Caco-2 (cell line): ENCODE measurements around the gene SP6. TPM values are rescaled to one million over a fixed set of nuclear protein-coding genes. Genes with fewer than 3 reads are reported as not detected.

ENCODE experiments used
- BruUV-seq: library from RNA; stranded (reverse); fragments of 400-500 nt; replicated peaks from 2 replicates; lab custom pipeline; 2021; lab: Mats Ljungman, UMichigan
- CTCF ChIA-PET: fragments of 300-600 bp; sonication (Branson Sonifier 250); formaldehyde crosslinking; loops from one replicate; lab custom pipeline; 2022; ENCODE audit warnings: antibody characterized with exemption; lab: Charles Lee
- POLR2A ChIA-PET: fragments of 300-600 bp; sonication (Branson Sonifier 250); formaldehyde crosslinking; loops from one replicate; lab custom pipeline; 2022; ENCODE audit warnings: antibody characterized with exemption; lab: Charles Lee
- DNase-seq, 2 experiments: peaks; one replicate each; pipeline versions ENCODE4 v3.0.0 to v3.0.0-alpha.2; 2020 to 2022
- H3K27me3 ChIP-seq: replicated peaks from 2 replicates; pipeline ENCODE4 v1.6.0; 2011; ENCODE audit warnings: low read length; ENCODE audit not compliant: control insufficient read depth, insufficient read depth
- H3K36me3 ChIP-seq: 2 replicates; pipeline ENCODE4 v1.5.1; 2011; ENCODE audit warnings: low read length; ENCODE audit not compliant: control insufficient read depth, insufficient read depth
- H3K4me1 ChIP-seq: fragments of 250-450 bp; sonication (Bioruptor Pico); 2 replicates; pipeline ENCODE4 v1.5.1; 2020; ENCODE audit warnings: mild to moderate bottlenecking
- H3K4me3 ChIP-seq: 2 replicates; pipeline ENCODE4 v1.5.1; 2011; ENCODE audit warnings: low read depth, mild to moderate bottlenecking, control low read depth, low read length
- H3K9me3 ChIP-seq: fragments of 250-450 bp; sonication (Bioruptor Pico); 2 replicates; pipeline ENCODE4 v1.5.1; 2020; ENCODE audit warnings: mild to moderate bottlenecking, moderate library complexity
- H3K27ac Mint-ChIP-seq: one replicate; pipeline ENCODE4 v1.8.0; 2022; ENCODE audit warnings: mixed read lengths; ENCODE audit not compliant: unreplicated experiment
- H3K27me3 Mint-ChIP-seq: one replicate; pipeline ENCODE4 v1.8.0; 2022; ENCODE audit warnings: mixed read lengths; ENCODE audit not compliant: insufficient read depth, unreplicated experiment
- H3K36me3 Mint-ChIP-seq: one replicate; pipeline ENCODE4 v1.8.0; 2022; ENCODE audit warnings: mild to moderate bottlenecking, mixed read lengths; ENCODE audit not compliant: insufficient read depth, unreplicated experiment
- H3K4me1 Mint-ChIP-seq: one replicate; pipeline ENCODE4 v1.8.0; 2022; ENCODE audit warnings: low read depth, mixed read lengths; ENCODE audit not compliant: unreplicated experiment
- H3K4me3 Mint-ChIP-seq: one replicate; pipeline ENCODE4 v1.8.0; 2022; ENCODE audit warnings: mild to moderate bottlenecking, moderate library complexity, mixed read lengths; ENCODE audit not compliant: unreplicated experiment
- H3K9me3 Mint-ChIP-seq: one replicate; pipeline ENCODE4 v1.8.0; 2022; ENCODE audit warnings: mixed read lengths; ENCODE audit not compliant: unreplicated experiment
- CTCF ChIP-seq, 2 experiments: fragments of 200-600 bp in 1 of 2; IDR thresholded peaks; 1 replicate in 1 of 2; 2 replicates in 1 of 2; pipeline versions ENCODE4 v1.5.1 to v1.8.0; 2011 to 2022; ENCODE audit warnings: antibody characterized with exemption in 1 of 2, control low read depth in 1 of 2, inconsistent platforms in 1 of 2, low read depth in 1 of 2, low read length in 1 of 2, mild to moderate bottlenecking in 1 of 2, moderate library complexity in 1 of 2; ENCODE audit not compliant: insufficient read depth in 1 of 2, severe bottlenecking in 1 of 2, unreplicated experiment in 1 of 2
- intact Hi-C: fragments of 100-400 bp; cut with micrococcal nuclease; formaldehyde crosslinking; loops from one replicate; pipeline ENCODE4 v1.10.0; 2022; ENCODE audit not compliant: unreplicated experiment
- total RNA-seq: library from RNA; stranded (reverse); gene quantifications from 2 replicates; pipeline ENCODE4 v1.2.3, GENCODE V29; 2022

Gene SP6
- total RNA-seq, 1 experiment from 2014 or later = 25.0 TPM

- H3K36me3 Mint-ChIP-seq = no peaks in the 10 kb centered on the region
- H3K9me3 ChIP-seq = no peaks in the 10 kb centered on the region
- ChIA-PET POLR2A (interaction anchor here (0.9 kb wide), 1 partner anchor 23 kb away, joined by 3 read pairs; the partner anchor contains the start of gene SP2), CTCF (interaction anchor here (0.6 to 7.5 kb wide), 2 partner anchors 30 to 32 kb away, joined by 3 to 37 read pairs; partner anchors contain the start of gene SCRN2)
- peaks cover 15% of the 10 kb centered on the region for H3K4me1 Mint-ChIP-seq
- peaks cover 53% of the 10 kb centered on the region for H3K4me1 ChIP-seq
- no peaks in the 10 kb centered on the region for H3K27me3 Mint-ChIP-seq
- no peak for TF ChIP-seq CTCF (IDR thresholded peaks at IDR 0.05; ENCODE audit: insufficient read depth in 1 of 2, low read depth in 1 of 2, low read length in 1 of 2, severe bottlenecking in 1 of 2, unreplicated experiment in 1 of 2)
- no peaks in the 10 kb centered on the region for H3K9me3 Mint-ChIP-seq
- no TSS peak for BruUV-seq
- H3K36me3 ChIP-seq = no peaks in the 10 kb centered on the region
- no peak overlapping the region for H3K27ac Mint-ChIP-seq
- no peak for DNase-seq
- intact Hi-C loops = no loop called here
- no peaks in the 10 kb centered on the region; the same call in 1 of the 2 replicates for H3K27me3 ChIP-seq
- H3K4me3 Mint-ChIP-seq = no peak overlapping the region
- no peak overlapping the region for H3K4me3 ChIP-seq
These were observed 21.7 kb upstream of the SP6 start for GRCh38 chr17:47872651-47873161.

GRCh38 chr17:47872019-47872650 lies 21.2 kb upstream of the SP6 start:
- Histone ChIP-seq H3K4me3 (no peak overlapping the region), H3K4me1 (peaks cover 48% of the 10 kb centered on the region), H3K36me3 (no peaks in the 10 kb centered on the region), H3K27me3 (no peaks in the 10 kb centered on the region; the same call in 1 of the 2 replicates), H3K9me3 (no peaks in the 10 kb centered on the region)
- Mint-ChIP-seq H3K4me3 (no peak overlapping the region), H3K9me3 (no peaks in the 10 kb centered on the region), H3K36me3 (no peaks in the 10 kb centered on the region), H3K27ac (no peak overlapping the region), H3K4me1 (peaks cover 15% of the 10 kb centered on the region), H3K27me3 (no peaks in the 10 kb centered on the region)
- TF ChIP-seq CTCF (IDR thresholded peaks at IDR 0.05; ENCODE audit: insufficient read depth in 1 of 2, low read depth in 1 of 2, low read length in 1 of 2, severe bottlenecking in 1 of 2, unreplicated experiment in 1 of 2) = no peak
- no TSS peak for BruUV-seq
- no peak for DNase-seq
- intact Hi-C loops = no loop called here
- ChIA-PET POLR2A (interaction anchor here (0.9 kb wide), 1 partner anchor 23 kb away, joined by 3 read pairs; the partner anchor contains the start of gene SP2), CTCF (interaction anchor here (0.6 to 7.5 kb wide), 3 partner anchors 30 to 788 kb away, joined by 3 to 37 read pairs (median 3); partner anchors contain the start of gene SCRN2)

DNA sequence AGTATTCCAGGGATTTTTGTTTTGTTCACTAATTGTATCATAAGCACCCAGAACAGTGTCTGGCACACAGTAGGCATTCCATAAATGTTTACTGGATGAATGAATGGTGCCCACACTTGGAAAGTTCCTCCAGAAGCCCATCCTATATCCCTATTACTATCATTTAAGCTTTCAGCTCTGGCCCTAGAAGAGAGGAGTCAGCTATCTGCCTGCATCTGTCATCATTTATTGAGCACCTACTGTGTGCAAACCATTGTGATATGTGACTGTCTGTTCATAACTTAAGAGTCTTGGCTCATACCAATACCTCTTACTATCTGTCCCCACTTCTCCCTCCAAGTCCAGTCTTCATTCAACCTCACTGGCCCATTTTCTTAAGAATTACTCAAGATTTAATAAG lies 20.1 kb upstream of the SP6 start:
- intact Hi-C loops = loop anchor here (2.0 kb wide), 1 partner anchor 14 kb away; no protein-coding TSS in a partner anchor
- H3K4me1 Mint-ChIP-seq = peaks cover 18% of the 10 kb centered on the region
- Histone ChIP-seq H3K4me3 (no peak overlapping the region), H3K4me1 (peaks cover 46% of the 10 kb centered on the region), H3K27me3 (no peaks in the 10 kb centered on the region; the same call in 1 of the 2 replicates), H3K9me3 (no peaks in the 10 kb centered on the region), H3K36me3 (no peaks in the 10 kb centered on the region)
- no peaks in the 10 kb centered on the region for H3K9me3 Mint-ChIP-seq
- H3K27me3 Mint-ChIP-seq = no peaks in the 10 kb centered on the region
- POLR2A ChIA-PET = no interaction called here
- H3K4me3 Mint-ChIP-seq = no peak overlapping the region
- no peaks in the 10 kb centered on the region for H3K36me3 Mint-ChIP-seq
- no peak for TF ChIP-seq CTCF (IDR thresholded peaks at IDR 0.05; ENCODE audit: insufficient read depth in 1 of 2, low read depth in 1 of 2, low read length in 1 of 2, severe bottlenecking in 1 of 2, unreplicated experiment in 1 of 2)
- no peak for DNase-seq
- CTCF ChIA-PET = interaction anchor here (1.1 to 7.5 kb wide), 2 partner anchors 29 to 53 kb away, joined by 3 to 37 read pairs; partner anchors contain the start of gene SCRN2
- H3K27ac Mint-ChIP-seq = no peak overlapping the region
- BruUV-seq = no TSS peak
